SK-N-SH (cell line): ENCODE data around the gene SYNGR4. TPM values are rescaled to one million over a fixed set of nuclear protein-coding genes. Genes with fewer than 3 reads are reported as not detected.

Experiments used
- CTCF ChIA-PET: fragments of 300-600, 350-600 bp; formaldehyde crosslinking; extraction: SDS; loops from one replicate; lab custom pipeline; 2021; lab: Yijun Ruan, JAX
- POLR2A ChIA-PET: fragments of 350-600 bp; sonication (Branson Sonifier 250); formaldehyde crosslinking; extraction: SDS; loops from one replicate; lab custom pipeline; 2020; ENCODE audit warnings: antibody characterized with exemption, inconsistent platforms; lab: Yijun Ruan, JAX
- DNase-seq: peaks from one replicate; pipeline ENCODE4 v3.0.0; 2012
- H2AFZ ChIP-seq: fragments of 200-600 bp; sonication (generic); 2 replicates; pipeline ENCODE4 v1.8.1; 2016; ENCODE audit warnings: antibody characterized with exemption, mild to moderate bottlenecking, low read depth
- H3F3A ChIP-seq: fragments of 200-600 bp; sonication (generic); replicated peaks from 2 replicates; pipeline ENCODE3; 2016; ENCODE audit warnings: antibody characterized with exemption, mild to moderate bottlenecking; ENCODE audit not compliant: insufficient read depth
- H3K27ac ChIP-seq, 2 experiments: fragments of 200-500 bp in 1 of 2; fragments of 200-600 bp in 1 of 2; sonication (Bioruptor generic) in 1 of 2; sonication (generic), shearing (Covaris generic) in 1 of 2; 2 replicates each; pipeline versions ENCODE4 v1.5.1 to v1.6.1; 2014 to 2016; ENCODE audit warnings: low read depth in 2 of 2, inconsistent platforms in 1 of 2, low read length in 1 of 2, mild to moderate bottlenecking in 1 of 2, mixed read lengths in 1 of 2
- H3K27me3 ChIP-seq: fragments of 200-600 bp; sonication (generic), shearing (Covaris generic); 2 replicates; pipeline ENCODE4 v1.6.1; 2016; ENCODE audit warnings: mixed run types; ENCODE audit not compliant: insufficient read depth
- H3K36me3 ChIP-seq, 2 experiments: fragments of 200-500 bp in 1 of 2; fragments of 200-600 bp in 1 of 2; sonication (Bioruptor generic) in 1 of 2; sonication (generic) in 1 of 2; replicated peaks in 1 of 2; 2 replicates each; pipeline versions ENCODE3 to v1.5.1; 2014 to 2016; ENCODE audit warnings: low read length in 1 of 2, mild to moderate bottlenecking in 1 of 2; ENCODE audit not compliant: insufficient read depth in 2 of 2, control insufficient read depth in 1 of 2
- H3K4me1 ChIP-seq, 2 experiments: fragments of 200-500 bp in 1 of 2; fragments of 200-600 bp in 1 of 2; sonication (Bioruptor generic) in 1 of 2; sonication (generic), shearing (Covaris generic) in 1 of 2; 2 replicates each; pipeline versions ENCODE4 v1.5.1 to v1.6.1; 2014 to 2016; ENCODE audit warnings: low read depth in 1 of 2, low read length in 1 of 2, mixed run types in 1 of 2; ENCODE audit not compliant: insufficient read depth in 2 of 2, control insufficient read depth in 1 of 2
- H3K4me2 ChIP-seq: fragments of 200-600 bp; sonication (generic), shearing (Covaris generic); 2 replicates; pipeline ENCODE4 v1.6.1; 2017; ENCODE audit warnings: mixed run types
- H3K4me3 ChIP-seq, 2 experiments: fragments of 200-500 bp in 1 of 2; fragments of 200-600 bp in 1 of 2; sonication (Bioruptor generic) in 1 of 2; sonication (generic), shearing (Covaris generic) in 1 of 2; 2 replicates each; pipeline versions ENCODE4 v1.5.1 to v1.8.1; 2014 to 2016; ENCODE audit warnings: low read depth in 2 of 2, inconsistent platforms in 1 of 2, low read length in 1 of 2, mild to moderate bottlenecking in 1 of 2, mixed read lengths in 1 of 2, moderate library complexity in 1 of 2
- H3K79me2 ChIP-seq: fragments of 200-600 bp; sonication (generic); 2 replicates; pipeline ENCODE4 v1.8.1; 2017; ENCODE audit warnings: mild to moderate bottlenecking; ENCODE audit not compliant: insufficient read depth
- H3K9ac ChIP-seq: fragments of 200-600 bp; sonication (generic); 2 replicates; pipeline ENCODE4 v1.6.1; 2017; ENCODE audit warnings: mixed run types
- H3K9me2 ChIP-seq: fragments of 200-600 bp; sonication (generic); 2 replicates; pipeline ENCODE4 v1.6.1; 2017; ENCODE audit warnings: mixed run types
- H3K9me3 ChIP-seq: fragments of 200-600 bp; sonication (generic); 2 replicates; pipeline ENCODE4 v1.6.1; 2017; ENCODE audit warnings: mixed run types, mild to moderate bottlenecking, moderate library complexity
- H4K20me1 ChIP-seq: fragments of 200-600 bp; sonication (generic); 2 replicates; pipeline ENCODE4 v1.6.1; 2017; ENCODE audit warnings: mild to moderate bottlenecking, mixed run types; ENCODE audit not compliant: insufficient read depth
- CHD2 ChIP-seq: fragments of 150-350 bp; IDR thresholded peaks from 2 replicates; pipeline ENCODE4 v1.6.1; 2018; ENCODE audit warnings: low read length; ENCODE audit not compliant: partially characterized antibody
- FOSL2 ChIP-seq: IDR thresholded peaks from 2 replicates; pipeline ENCODE4 v1.4.0; 2012; ENCODE audit warnings: low read depth, mild to moderate bottlenecking, moderate library complexity, borderline replicate concordance
- JUND ChIP-seq: IDR thresholded peaks from 2 replicates; pipeline ENCODE4 v1.4.0; 2012
- MXI1 ChIP-seq: IDR thresholded peaks from 2 replicates; pipeline ENCODE4 v1.6.1; 2012; ENCODE audit warnings: mild to moderate bottlenecking, low read depth, low read length, improper control_type of control experiment
- NFIC ChIP-seq: IDR thresholded peaks from 2 replicates; pipeline ENCODE4 v1.4.0; 2012; ENCODE audit warnings: borderline replicate concordance
- PBX3 ChIP-seq: IDR thresholded peaks from 2 replicates; pipeline ENCODE4; 2012
- RAD21 ChIP-seq: IDR thresholded peaks from 2 replicates; pipeline ENCODE4 v1.6.1; 2012; ENCODE audit warnings: mild to moderate bottlenecking, low read length
- RFX5 ChIP-seq: IDR thresholded peaks from 2 replicates; pipeline ENCODE4 v1.6.1; 2012; ENCODE audit warnings: mild to moderate bottlenecking, improper control_type of control experiment, low read length
- SMC3 ChIP-seq: IDR thresholded peaks from 2 replicates; pipeline ENCODE4 v1.6.1; 2012; ENCODE audit warnings: low read depth, low read length, improper control_type of control experiment
- TCF12 ChIP-seq: IDR thresholded peaks from 2 replicates; pipeline ENCODE4 v1.4.0; 2012
- TEAD4 ChIP-seq: IDR thresholded peaks from 2 replicates; pipeline ENCODE4 v1.4.0; 2012; ENCODE audit warnings: mild to moderate bottlenecking, borderline replicate concordance; ENCODE audit not compliant: insufficient read depth
- WGBS: methylation state at CpG from one replicate; pipeline ENCODE4 v1.1.6; 2017; ENCODE audit warnings: low lambda C conversion rate; 5-methylcytosine and 5-hydroxymethylcytosine counted together
- polyA plus RNA-seq, 3 experiments: library from polyadenylated mRNA; depleted of rRNA; stranded (reverse); fragments of >200 nt; gene quantifications; 2 replicates each; pipeline ENCODE4 v1.2.3, GENCODE V29; 2012

The SYNGR4 gene
- polyA plus RNA-seq, 1 of the 3 experiments (the other 2 are of a cell fraction) = 0.08 TPM

- no peak for TF ChIP-seq SMC3
- TF ChIP-seq, all 33 proteins: peak for 0
Observed at GRCh38 chr19:48338253-48338755, 25.9 kb upstream of the SYNGR4 start (continued).

GRCh38 chr19:48338802-48339503 is 25.2 kb upstream of the SYNGR4 start:
- no peak overlapping the region for H3K27ac ChIP-seq
- no peaks in the 10 kb centered on the region; a peak in 1 of 4 replicates for H3K4me1 ChIP-seq
- 91% methylated on average over 14 of the region's 14 CpGs for WGBS
- H3F3A ChIP-seq = peaks cover 9% of the 10 kb centered on the region
- H3K4me3 ChIP-seq = no peak overlapping the region
- H3K27me3 ChIP-seq = no peaks in the 10 kb centered on the region
- DNase-seq = no peak
- no peaks in the 10 kb centered on the region for H3K9me3 ChIP-seq
- ChIA-PET POLR2A (no interaction called here), CTCF (interaction anchor here (0.8 to 3.7 kb wide), 4 partner anchors 12 to 151 kb away, joined by 3 to 14 read pairs (median 4); no protein-coding TSS in a partner anchor)
- H3K79me2 ChIP-seq = no peaks in the 10 kb centered on the region
- TF ChIP-seq RAD21 (peak; percentile 16; the same call in 1 of the 2 replicates), TEAD4 (no peak)
- no peak overlapping the region for H3K4me2 ChIP-seq
- H3K9ac ChIP-seq = no peak overlapping the region
- no peaks in the 10 kb centered on the region for H3K9me2 ChIP-seq
- no peaks in the 10 kb centered on the region for H4K20me1 ChIP-seq
- H3K36me3 ChIP-seq = no peaks in the 10 kb centered on the region
- H2AFZ ChIP-seq = no peak overlapping the region

- H2AFZ ChIP-seq = no peak overlapping the region
- H3K9ac ChIP-seq = no peak overlapping the region
- H3K4me2 ChIP-seq = no peak overlapping the region
- no peaks in the 10 kb centered on the region for H3K79me2 ChIP-seq
- H3K9me2 ChIP-seq = no peaks in the 10 kb centered on the region
- no peaks in the 10 kb centered on the region for H3K36me3 ChIP-seq
- peak; percentile 24 for DNase-seq
- H3K9me3 ChIP-seq = no peaks in the 10 kb centered on the region
- WGBS = 65% methylated on average over 11 of the region's 11 CpGs
- no peak overlapping the region for H3K4me3 ChIP-seq
- H3K27me3 ChIP-seq = no peaks in the 10 kb centered on the region
- POLR2A ChIA-PET = interaction anchor here (0.7 kb wide), 1 partner anchor 272 kb away, joined by 3 read pairs; no protein-coding TSS in a partner anchor
- no peaks in the 10 kb centered on the region for H3F3A ChIP-seq
- CTCF ChIA-PET = interaction anchor here (0.5 to 3.7 kb wide), 8 partner anchors 10 to 268 kb away, joined by 3 to 14 read pairs (median 3); partner anchors contain the start of genes KDELR1, SYNGR4 and TMEM143
- H3K4me1 ChIP-seq = no peaks in the 10 kb centered on the region
- no peak overlapping the region for H3K27ac ChIP-seq
- TF ChIP-seq FOSL2 (peak; percentile 35; the same call in 1 of the 2 replicates), CHD2 (no peak), TCF12 (peak; percentile 39), JUND (no peak), PBX3 (peak; percentile 56), MXI1 (no peak), RFX5 (no peak), NFIC (peak; percentile 49; the same call in 1 of the 2 replicates)
- H4K20me1 ChIP-seq = no peaks in the 10 kb centered on the region
Observed at GRCh38 chr19:48340995-48341394, 23.2 kb upstream of the SYNGR4 start.
